C4-2B (cell line): ENCODE data around the gene PCDH15.

Experiments used
- ZFX ChIP-seq: fragments of 450-650 bp; IDR thresholded peaks from 2 replicates; pipeline ENCODE4 v1.6.1; 2017
- TF ChIP-seq, protein P1 (sequence below): fragments of 450-650 bp; conservative IDR thresholded peaks from 2 replicates; pipeline ENCODE4 v1.5.1; 2017; ENCODE audit warnings: mild to moderate bottlenecking

- TF ChIP-seq, protein P1, sequence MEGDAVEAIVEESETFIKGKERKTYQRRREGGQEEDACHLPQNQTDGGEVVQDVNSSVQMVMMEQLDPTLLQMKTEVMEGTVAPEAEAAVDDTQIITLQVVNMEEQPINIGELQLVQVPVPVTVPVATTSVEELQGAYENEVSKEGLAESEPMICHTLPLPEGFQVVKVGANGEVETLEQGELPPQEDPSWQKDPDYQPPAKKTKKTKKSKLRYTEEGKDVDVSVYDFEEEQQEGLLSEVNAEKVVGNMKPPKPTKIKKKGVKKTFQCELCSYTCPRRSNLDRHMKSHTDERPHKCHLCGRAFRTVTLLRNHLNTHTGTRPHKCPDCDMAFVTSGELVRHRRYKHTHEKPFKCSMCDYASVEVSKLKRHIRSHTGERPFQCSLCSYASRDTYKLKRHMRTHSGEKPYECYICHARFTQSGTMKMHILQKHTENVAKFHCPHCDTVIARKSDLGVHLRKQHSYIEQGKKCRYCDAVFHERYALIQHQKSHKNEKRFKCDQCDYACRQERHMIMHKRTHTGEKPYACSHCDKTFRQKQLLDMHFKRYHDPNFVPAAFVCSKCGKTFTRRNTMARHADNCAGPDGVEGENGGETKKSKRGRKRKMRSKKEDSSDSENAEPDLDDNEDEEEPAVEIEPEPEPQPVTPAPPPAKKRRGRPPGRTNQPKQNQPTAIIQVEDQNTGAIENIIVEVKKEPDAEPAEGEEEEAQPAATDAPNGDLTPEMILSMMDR: no peak
- no peak for TF ChIP-seq ZFX
Observed at GRCh38 chr10:54066646-54067045, 734.4 kb downstream of the PCDH15 start.
